GM10847 (cell line): ENCODE results near the gene RASGRP3.

Source experiments
- POLR2A ChIP-seq: IDR thresholded peaks from 2 replicates; pipeline ENCODE4 v1.6.1; 2011; ENCODE audit not compliant: insufficient read length; ENCODE audit errors: extremely low read depth

RASGRP3 gene

DNA sequence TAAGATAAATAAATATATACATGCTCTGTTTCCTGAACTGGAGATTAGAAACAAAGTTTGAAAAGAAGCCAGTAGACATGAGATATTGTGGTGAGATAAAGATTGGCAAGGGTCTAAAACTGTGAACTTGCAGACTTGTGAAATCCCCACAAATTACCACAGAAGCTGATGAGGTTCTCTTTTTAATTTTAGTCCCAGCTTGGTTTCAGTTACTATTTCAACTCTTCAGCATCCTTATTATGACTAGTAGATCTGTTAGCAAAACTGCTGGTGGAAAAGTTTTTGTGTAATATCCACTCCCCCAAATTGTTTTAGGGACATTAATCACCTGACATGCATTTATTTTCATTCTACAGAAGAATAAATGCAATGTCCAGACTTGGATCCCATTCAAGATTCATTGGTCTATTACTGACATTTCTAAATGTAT, 20.8 kb downstream of the RASGRP3 start:
- TF ChIP-seq POLR2A = no peak

DNA sequence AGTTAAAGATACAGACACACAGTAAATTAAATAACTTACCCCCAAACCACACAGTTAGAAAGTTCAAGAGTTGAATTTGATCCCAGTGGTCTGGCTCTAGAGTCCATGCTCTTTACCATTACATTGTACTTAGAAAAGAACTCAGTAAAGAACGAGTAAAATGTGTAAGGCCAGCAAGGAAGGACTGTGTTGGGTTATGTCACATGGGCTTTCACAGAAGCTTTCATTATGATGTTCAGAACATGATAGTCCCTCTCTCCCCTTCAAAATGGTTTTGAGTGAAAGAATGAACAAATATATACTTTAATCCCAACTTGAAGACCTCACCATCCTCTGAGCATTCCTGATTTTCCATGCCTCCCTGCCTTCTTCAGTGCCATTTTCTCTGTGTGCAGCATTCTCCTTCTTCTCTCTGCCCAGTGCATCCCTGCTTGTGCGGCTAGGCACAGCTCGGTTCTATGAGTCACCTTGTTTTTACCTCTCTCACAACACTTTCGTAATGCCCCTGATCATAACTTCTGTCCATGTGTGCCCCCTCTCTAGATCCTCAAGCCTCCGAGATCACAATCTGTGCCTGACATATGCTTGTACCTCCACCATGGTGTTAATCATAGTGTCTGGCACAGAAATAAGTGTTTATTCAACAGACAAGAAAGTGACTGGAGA, 22.0 kb downstream of the RASGRP3 start:
- no peak for TF ChIP-seq POLR2A

GRCh38 chr2:33500177-33500576, 23.7 kb downstream of the RASGRP3 start:
- no peak for TF ChIP-seq POLR2A

DNA sequence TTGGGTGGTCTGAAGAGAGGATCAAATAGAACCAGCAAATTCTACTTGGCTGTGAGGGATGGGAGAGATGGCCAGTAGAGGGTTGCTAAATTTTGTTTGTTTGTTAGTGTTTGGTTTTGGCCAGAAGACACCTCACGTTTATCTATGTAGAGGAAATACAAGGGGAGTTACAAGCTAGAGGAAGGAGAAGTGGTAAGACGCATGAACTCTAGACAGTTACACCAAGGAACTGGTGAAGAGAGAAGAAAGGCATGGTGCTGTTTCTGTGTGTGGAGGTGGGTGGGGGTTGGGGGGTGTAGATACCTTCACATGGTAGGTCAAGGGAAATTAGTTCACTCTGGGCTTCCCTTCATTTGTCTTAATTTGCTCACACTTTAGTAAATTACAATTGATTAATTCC, 25.6 kb downstream of the RASGRP3 start:
- no peak for TF ChIP-seq POLR2A

- no peak for TF ChIP-seq POLR2A
Observed at GRCh38 chr2:33503002-33503401, 26.6 kb downstream of the RASGRP3 start.

DNA sequence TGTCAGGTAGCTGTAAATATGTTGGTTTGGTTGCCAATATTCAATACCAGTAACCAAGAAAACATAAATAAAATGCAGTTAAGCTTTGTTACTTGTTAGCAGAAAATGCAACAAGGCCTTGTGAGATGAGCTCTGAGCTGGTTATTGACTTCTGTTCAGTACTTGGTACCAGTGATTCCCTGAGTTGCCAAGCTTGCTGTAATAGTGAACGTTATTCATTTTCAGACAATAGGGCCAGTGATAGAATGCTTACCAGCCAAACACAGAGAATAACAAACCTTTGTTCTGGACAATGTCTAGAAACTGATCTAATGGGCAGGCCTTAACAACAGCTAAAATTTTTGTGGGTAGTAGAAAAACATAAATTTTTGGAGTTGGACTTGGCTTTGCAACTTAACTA, 29.5 kb downstream of the RASGRP3 start:
- no peak for TF ChIP-seq POLR2A

GRCh38 chr2:33509908-33510585, 33.6 kb downstream of the RASGRP3 start:
- TF ChIP-seq POLR2A = no peak

GRCh38 chr2:33510586-33510968, 34.1 kb downstream of the RASGRP3 start:
- no peak for TF ChIP-seq POLR2A

GRCh38 chr2:33511141-33511540, 34.7 kb downstream of the RASGRP3 start:
- TF ChIP-seq POLR2A = no peak

DNA sequence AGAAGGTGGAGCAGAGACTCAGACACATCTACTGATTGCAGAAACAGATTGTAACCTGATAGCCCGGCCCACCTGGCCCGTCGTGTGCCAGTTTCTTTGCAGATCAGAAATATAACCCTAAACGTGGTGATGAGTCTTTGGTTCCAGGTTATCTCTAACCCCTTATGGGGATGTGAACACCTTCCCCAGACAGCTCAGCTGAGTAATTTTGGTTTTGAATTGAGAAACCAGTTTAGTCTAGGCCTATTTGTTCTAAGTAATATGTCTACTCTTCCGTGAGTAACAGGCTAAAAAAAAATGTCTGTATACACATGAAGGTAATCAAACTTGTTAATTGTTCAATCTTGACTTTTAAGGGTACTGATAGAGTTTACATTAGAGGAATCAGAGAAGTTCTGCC, 35.7 kb downstream of the RASGRP3 start:
- no peak for TF ChIP-seq POLR2A

- no peak for TF ChIP-seq POLR2A
Observed at GRCh38 chr2:33513480-33513879, 37.0 kb downstream of the RASGRP3 start.

DNA sequence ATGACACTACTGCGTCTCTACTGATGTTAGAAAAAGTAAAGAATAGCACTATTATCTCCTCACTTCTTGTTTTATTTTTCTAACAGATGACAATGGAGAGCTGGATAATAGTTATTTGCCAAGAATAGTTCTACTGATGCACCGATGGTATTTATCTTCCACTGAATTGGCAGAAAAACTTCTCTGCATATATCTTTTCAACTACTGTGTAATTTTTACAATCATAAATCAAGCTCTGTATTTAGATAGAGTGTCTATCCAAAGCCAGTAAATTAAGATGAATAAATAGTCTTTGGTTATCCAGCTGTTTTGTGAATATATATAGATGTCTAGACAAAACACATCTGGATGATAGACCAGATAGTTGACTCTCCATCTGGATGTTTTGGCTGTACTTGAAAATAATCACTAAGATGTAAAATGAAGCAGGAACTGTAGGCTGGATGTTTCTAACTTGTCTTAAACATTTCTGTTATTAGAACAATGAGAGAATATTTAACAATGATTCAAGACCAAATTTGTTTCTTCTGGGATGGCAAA, 40.1 kb downstream of the RASGRP3 start:
- TF ChIP-seq POLR2A = no peak

GRCh38 chr2:33518200-33518599, 41.8 kb downstream of the RASGRP3 start:
- TF ChIP-seq POLR2A = no peak

GRCh38 chr2:33518929-33519328, 42.5 kb downstream of the RASGRP3 start:
- no peak for TF ChIP-seq POLR2A

- no peak for TF ChIP-seq POLR2A
Observed at GRCh38 chr2:33521791-33522281, 45.4 kb downstream of the RASGRP3 start.

DNA sequence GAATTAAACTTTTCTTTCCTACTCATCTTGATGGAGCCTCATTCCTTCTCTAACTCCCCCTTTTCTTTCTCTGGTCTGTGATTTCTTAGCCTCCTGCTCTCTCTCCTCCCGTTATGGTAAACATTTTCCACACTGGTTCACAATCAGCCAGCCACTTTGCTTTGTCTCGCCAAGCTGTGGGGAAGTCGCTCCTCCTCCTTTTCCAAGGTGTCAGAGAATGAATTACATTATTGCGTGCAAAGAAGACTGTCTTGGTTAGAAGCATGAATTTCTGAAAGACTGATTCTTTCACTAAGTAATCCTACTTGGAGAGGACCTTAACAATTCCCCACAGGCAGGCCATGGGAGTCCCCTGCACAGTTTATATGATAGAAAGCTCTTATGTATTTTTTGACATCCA, 46.1 kb downstream of the RASGRP3 start:
- no peak for TF ChIP-seq POLR2A
